Neural cell (in vitro differentiated cells): Measurements from ENCODE around the gene ROGDI. TPM values are rescaled to one million over a fixed set of nuclear protein-coding genes. Genes with fewer than 3 reads are reported as not detected.

Source experiments
- H2AFZ ChIP-seq: fragments of 200-600, 300-800 bp; sonication (generic), shearing (Covaris generic); 2 replicates; pipeline ENCODE4 v1.6.0; 2014; ENCODE audit warnings: low read depth, mild to moderate bottlenecking, antibody characterized with exemption, low read length, moderate library complexity
- H3F3A ChIP-seq: fragments of 200-600 bp; shearing (Covaris generic); 2 replicates; pipeline ENCODE4 v1.6.1; 2016; ENCODE audit warnings: mild to moderate bottlenecking, moderate library complexity, mixed read lengths, antibody characterized with exemption, low read length; ENCODE audit not compliant: insufficient read depth, poor library complexity, severe bottlenecking
- H3K27ac ChIP-seq: fragments of 200-600, 300-800 bp; sonication (generic), shearing (Covaris generic); 2 replicates; pipeline ENCODE4 v1.5.1; 2014; ENCODE audit warnings: mild to moderate bottlenecking, low read length, moderate library complexity
- H3K27me3 ChIP-seq: fragments of 300-800, 200-600 bp; sonication (generic), shearing (Covaris generic); 2 replicates; pipeline ENCODE4 v1.6.0; 2014; ENCODE audit warnings: mild to moderate bottlenecking, low read depth, low read length, moderate library complexity; ENCODE audit not compliant: insufficient read depth
- H3K36me3 ChIP-seq: fragments of 300-800, 200-600 bp; sonication (generic), shearing (Covaris generic); 2 replicates; pipeline ENCODE4 v1.5.1; 2014; ENCODE audit warnings: mild to moderate bottlenecking, antibody characterized with exemption, low read length, moderate library complexity; ENCODE audit not compliant: insufficient read depth
- H3K4me2 ChIP-seq: fragments of 300-800, 200-600 bp; sonication (generic), shearing (Covaris generic); 2 replicates; pipeline ENCODE4 v1.6.0; 2014; ENCODE audit warnings: mild to moderate bottlenecking, low read length
- H3K4me3 ChIP-seq: fragments of 300-800, 200-600 bp; sonication (generic), shearing (Covaris generic); 2 replicates; pipeline ENCODE4 v1.5.1; 2014; ENCODE audit warnings: mild to moderate bottlenecking, low read length, moderate library complexity
- H3K79me2 ChIP-seq: fragments of 200-600 bp; shearing (Covaris generic); replicated peaks from 2 replicates; pipeline ENCODE4 v1.6.0; 2014; ENCODE audit warnings: mild to moderate bottlenecking, low read length, moderate library complexity; ENCODE audit not compliant: insufficient read depth
- H3K9ac ChIP-seq: fragments of 300-800, 200-600 bp; sonication (generic), shearing (Covaris generic); 2 replicates; pipeline ENCODE4 v1.6.1; 2016; ENCODE audit warnings: mild to moderate bottlenecking, low read length, mixed read lengths
- H3K9me2 ChIP-seq: fragments of 200-600 bp; shearing (Covaris generic); 2 replicates; pipeline ENCODE4 v1.6.1; 2016; ENCODE audit warnings: mild to moderate bottlenecking, low read length, mixed read lengths; ENCODE audit not compliant: insufficient read depth
- H3K9me3 ChIP-seq: fragments of 200-600, 300-800 bp; sonication (generic), shearing (Covaris generic); 2 replicates; pipeline ENCODE4 v1.6.1; 2016; ENCODE audit warnings: mild to moderate bottlenecking, mixed run types, low read length, moderate library complexity, mixed read lengths
- H4K20me1 ChIP-seq: fragments of 200-600 bp; shearing (Covaris generic); 2 replicates; pipeline ENCODE4 v1.6.1; 2016; ENCODE audit warnings: mild to moderate bottlenecking, mixed run types; ENCODE audit not compliant: insufficient read depth
- CTCF ChIP-seq: fragments of 450-650 bp; IDR thresholded peaks from 2 replicates; pipeline ENCODE4 v1.5.1; 2014; ENCODE audit warnings: antibody characterized with exemption, mild to moderate bottlenecking, moderate library complexity; ENCODE audit not compliant: poor library complexity, severe bottlenecking
- EP300 ChIP-seq: fragments of 450-650 bp; conservative IDR thresholded peaks from 2 replicates; pipeline ENCODE4 v1.6.1; 2014; ENCODE audit warnings: antibody characterized with exemption, mild to moderate bottlenecking, moderate library complexity; ENCODE audit not compliant: poor library complexity, severe bottlenecking
- EZH2 ChIP-seq: fragments of 200-600, 300-800 bp; shearing (Covaris generic), sonication (generic); IDR thresholded peaks from 2 replicates; pipeline ENCODE4 v1.6.1; 2014; ENCODE audit warnings: antibody characterized with exemption, low read length, borderline replicate concordance, mild to moderate bottlenecking; ENCODE audit not compliant: insufficient read depth, poor library complexity, severe bottlenecking
- MXI1 ChIP-seq: fragments of 450-650 bp; conservative IDR thresholded peaks from 2 replicates; pipeline ENCODE4 v1.6.1; 2014; ENCODE audit warnings: antibody characterized with exemption, mild to moderate bottlenecking; ENCODE audit not compliant: poor library complexity, severe bottlenecking
- POLR2AphosphoS5 ChIP-seq: IDR thresholded peaks from 2 replicates; pipeline ENCODE4 v1.6.1; 2012
- RAD21 ChIP-seq: fragments of 450-650 bp; conservative IDR thresholded peaks from 2 replicates; pipeline ENCODE4 v1.6.1; 2014; ENCODE audit warnings: antibody characterized with exemption, mild to moderate bottlenecking, moderate library complexity
- REST ChIP-seq: IDR thresholded peaks from 2 replicates; pipeline ENCODE4 v1.6.1; 2012; ENCODE audit warnings: borderline replicate concordance
- SMC3 ChIP-seq: fragments of 450-650 bp; conservative IDR thresholded peaks from 2 replicates; pipeline ENCODE4 v1.6.1; 2014; ENCODE audit warnings: antibody characterized with exemption, mild to moderate bottlenecking, moderate library complexity; ENCODE audit not compliant: poor library complexity
- TAF1 ChIP-seq: IDR thresholded peaks from 2 replicates; pipeline ENCODE4 v1.6.1; 2012; ENCODE audit warnings: low read depth
- polyA plus RNA-seq: library from polyadenylated mRNA; depleted of rRNA; stranded (reverse); fragments of >200 nt; gene quantifications from 2 replicates; pipeline ENCODE4 v1.2.3, GENCODE V29; 2014

ROGDI gene
- polyA plus RNA-seq, 1 donor from 2014 or later = 203 TPM

GRCh38 chr16:4833584-4833983 is 31.2 kb upstream of the ROGDI start:
- no peak overlapping the region for H3K9ac ChIP-seq
- TF ChIP-seq RAD21 = no peak
- no peak for TF ChIP-seq EZH2
- TF ChIP-seq REST = no peak
- TF ChIP-seq POLR2AphosphoS5 = no peak
- TF ChIP-seq EP300 = no peak
- TF ChIP-seq MXI1 = no peak
- no peak for TF ChIP-seq SMC3
- no peak for TF ChIP-seq TAF1
- H3F3A ChIP-seq = no peaks in the 10 kb centered on the region
- H3K9me2 ChIP-seq = no peaks in the 10 kb centered on the region
- H4K20me1 ChIP-seq = no peaks in the 10 kb centered on the region
- H3K4me3 ChIP-seq = no peak overlapping the region
- no peak overlapping the region for H3K4me2 ChIP-seq
- H3K79me2 ChIP-seq = no peaks in the 10 kb centered on the region
- H3K27ac ChIP-seq = no peak overlapping the region
- no peaks in the 10 kb centered on the region for H3K9me3 ChIP-seq
- no peaks in the 10 kb centered on the region for H3K27me3 ChIP-seq
- H2AFZ ChIP-seq = no peak overlapping the region
- H3K36me3 ChIP-seq = no peaks in the 10 kb centered on the region

GRCh38 chr16:4832698-4833343 is 30.4 kb upstream of the ROGDI start:
- Histone ChIP-seq H3K9me2 (no peaks in the 10 kb centered on the region), H3K9ac (no peak overlapping the region), H3K36me3 (no peaks in the 10 kb centered on the region), H4K20me1 (no peaks in the 10 kb centered on the region), H2AFZ (no peak overlapping the region), H3F3A (no peaks in the 10 kb centered on the region), H3K4me2 (no peak overlapping the region), H3K27ac (no peak overlapping the region), H3K9me3 (no peaks in the 10 kb centered on the region), H3K27me3 (no peaks in the 10 kb centered on the region), H3K4me3 (no peak overlapping the region), H3K79me2 (no peaks in the 10 kb centered on the region)
- TF ChIP-seq EP300 = no peak
- TF ChIP-seq SMC3 = no peak
- TF ChIP-seq TAF1 = no peak
- TF ChIP-seq MXI1 = no peak
- TF ChIP-seq POLR2AphosphoS5 = no peak
- no peak for TF ChIP-seq CTCF
- no peak for TF ChIP-seq EZH2
- TF ChIP-seq REST = no peak
